ENCODE results near the gene TRIM31. TPM values are rescaled to one million over a fixed set of nuclear protein-coding genes. Genes with fewer than 3 reads are reported as not detected.

The TRIM31 gene
- polyA plus RNA-seq, 1 donor (not counting 4 experiments of a cell fraction or from before 2014, with no cell fraction given): not detected

DNA sequence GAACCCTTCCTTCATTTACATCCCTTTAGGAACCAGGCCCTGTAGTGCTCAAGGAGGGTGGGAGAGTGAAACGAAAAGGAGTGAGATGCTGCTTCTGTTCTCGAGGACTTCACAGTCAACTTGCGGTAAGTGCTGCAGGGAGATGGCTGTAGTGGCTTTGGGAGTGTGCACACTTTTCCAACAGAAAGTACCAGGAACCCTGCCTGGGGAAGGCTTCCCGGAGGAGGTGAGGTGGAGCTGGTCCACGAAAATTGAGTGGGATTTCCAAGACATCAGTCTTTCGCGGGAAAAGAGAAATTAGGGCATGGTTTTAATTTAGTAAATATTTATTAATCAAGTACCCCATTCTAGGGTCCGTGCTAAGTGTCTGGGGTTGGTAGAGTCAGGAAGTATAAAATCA lies 12.7 kb downstream of the TRIM31 start:
- Histone ChIP-seq H3K4me3 (ENCODE audit: control insufficient read depth in 2 of 3, extremely low read depth in 1 of 3, insufficient read depth in 2 of 3, low read depth in 1 of 3, low read length in 3 of 3) (peak overlapping the region in 2 of 3 experiments; percentile 50 to 80), H3K9me3 (ENCODE audit: control insufficient read depth, low read depth, low read length) (no peaks in the 10 kb centered on the region), H3K36me3 (ENCODE audit: control insufficient read depth in 2 of 2, extremely low read depth in 1 of 2, insufficient read depth in 2 of 2, low read length in 2 of 2) (no peaks in the 10 kb centered on the region), H3K9me1 (ENCODE audit: control insufficient read depth, extremely low read depth, insufficient read depth, low read length) (no peaks in the 10 kb centered on the region), H2AFZ (ENCODE audit: control insufficient read depth, low read length) (peak overlapping the region; percentile 76), H4K20me1 (ENCODE audit: control insufficient read depth, extremely low read depth, insufficient read depth, low read length) (no peaks in the 10 kb centered on the region), H3K9ac (ENCODE audit: control insufficient read depth, extremely low read depth, insufficient read depth, low read length) (peak overlapping the region; percentile 73), H3K4me1 (ENCODE audit: control insufficient read depth, extremely low read depth, insufficient read depth, low read length) (peaks cover 39% of the 10 kb centered on the region), H3K79me2 (ENCODE audit: control insufficient read depth, insufficient read depth, low read length) (no peaks in the 10 kb centered on the region), H3K27ac (ENCODE audit: control insufficient read depth, insufficient read depth, low read length) (no peak overlapping the region), H3K27me3 (ENCODE audit: control insufficient read depth, extremely low read depth, insufficient read depth, low read length) (no peaks in the 10 kb centered on the region), H3K4me2 (ENCODE audit: control insufficient read depth, extremely low read depth, insufficient read depth, low read depth, low read length) (peak overlapping the region; percentile 99)
- dilution Hi-C loops (cut with MboI; ENCODE audit: extremely low pct_ligation_motif_present, low sequenced_read_pairs): no loop called here
- no peak for FAIRE-seq
- DNase-seq (ENCODE audit: low read depth, low spot score): no peak
- TF ChIP-seq EZH2 (IDR thresholded peaks at IDR 0.05; ENCODE audit: low read length): no peak
- TF ChIP-seq, protein P1, sequence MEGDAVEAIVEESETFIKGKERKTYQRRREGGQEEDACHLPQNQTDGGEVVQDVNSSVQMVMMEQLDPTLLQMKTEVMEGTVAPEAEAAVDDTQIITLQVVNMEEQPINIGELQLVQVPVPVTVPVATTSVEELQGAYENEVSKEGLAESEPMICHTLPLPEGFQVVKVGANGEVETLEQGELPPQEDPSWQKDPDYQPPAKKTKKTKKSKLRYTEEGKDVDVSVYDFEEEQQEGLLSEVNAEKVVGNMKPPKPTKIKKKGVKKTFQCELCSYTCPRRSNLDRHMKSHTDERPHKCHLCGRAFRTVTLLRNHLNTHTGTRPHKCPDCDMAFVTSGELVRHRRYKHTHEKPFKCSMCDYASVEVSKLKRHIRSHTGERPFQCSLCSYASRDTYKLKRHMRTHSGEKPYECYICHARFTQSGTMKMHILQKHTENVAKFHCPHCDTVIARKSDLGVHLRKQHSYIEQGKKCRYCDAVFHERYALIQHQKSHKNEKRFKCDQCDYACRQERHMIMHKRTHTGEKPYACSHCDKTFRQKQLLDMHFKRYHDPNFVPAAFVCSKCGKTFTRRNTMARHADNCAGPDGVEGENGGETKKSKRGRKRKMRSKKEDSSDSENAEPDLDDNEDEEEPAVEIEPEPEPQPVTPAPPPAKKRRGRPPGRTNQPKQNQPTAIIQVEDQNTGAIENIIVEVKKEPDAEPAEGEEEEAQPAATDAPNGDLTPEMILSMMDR (optimal IDR thresholded peaks at IDR 0.05 in 1 of 3, IDR thresholded peaks at IDR 0.05 in 1 of 3, conservative IDR thresholded peaks at IDR 0.05 in 1 of 3; ENCODE audit: extremely low read depth in 1 of 3, insufficient read depth in 2 of 3, low read length in 3 of 3): no peak

- no peak overlapping the region for H3K27ac ChIP-seq (ENCODE audit: control insufficient read depth, insufficient read depth, low read length)
- H3K9ac ChIP-seq (ENCODE audit: control insufficient read depth, extremely low read depth, insufficient read depth, low read length): no peak overlapping the region
- no peaks in the 10 kb centered on the region for H3K79me2 ChIP-seq (ENCODE audit: control insufficient read depth, insufficient read depth, low read length)
- no peak for TF ChIP-seq EZH2 (IDR thresholded peaks at IDR 0.05; ENCODE audit: low read length)
- TF ChIP-seq, protein P1 (optimal IDR thresholded peaks at IDR 0.05 in 1 of 3, IDR thresholded peaks at IDR 0.05 in 1 of 3, conservative IDR thresholded peaks at IDR 0.05 in 1 of 3; ENCODE audit: extremely low read depth in 1 of 3, insufficient read depth in 2 of 3, low read length in 3 of 3): no peak
- H2AFZ ChIP-seq (ENCODE audit: control insufficient read depth, low read length): no peak overlapping the region
- H3K9me3 ChIP-seq (ENCODE audit: control insufficient read depth, low read depth, low read length): no peaks in the 10 kb centered on the region
- peaks cover 36% of the 10 kb centered on the region for H3K4me1 ChIP-seq (ENCODE audit: control insufficient read depth, extremely low read depth, insufficient read depth, low read length)
- H3K4me2 ChIP-seq (ENCODE audit: control insufficient read depth, extremely low read depth, insufficient read depth, low read depth, low read length): no peak overlapping the region
- DNase-seq (ENCODE audit: low read depth, low spot score) (no peak), FAIRE-seq (no peak)
- no peak overlapping the region for H3K4me3 ChIP-seq (ENCODE audit: control insufficient read depth in 2 of 3, extremely low read depth in 1 of 3, insufficient read depth in 2 of 3, low read depth in 1 of 3, low read length in 3 of 3)
- dilution Hi-C loops (cut with MboI; ENCODE audit: extremely low pct_ligation_motif_present, low sequenced_read_pairs): no loop called here
- H3K27me3 ChIP-seq (ENCODE audit: control insufficient read depth, extremely low read depth, insufficient read depth, low read length): no peaks in the 10 kb centered on the region
- no peaks in the 10 kb centered on the region for H4K20me1 ChIP-seq (ENCODE audit: control insufficient read depth, extremely low read depth, insufficient read depth, low read length)
- no peaks in the 10 kb centered on the region for H3K9me1 ChIP-seq (ENCODE audit: control insufficient read depth, extremely low read depth, insufficient read depth, low read length)
- H3K36me3 ChIP-seq (ENCODE audit: control insufficient read depth in 2 of 2, extremely low read depth in 1 of 2, insufficient read depth in 2 of 2, low read length in 2 of 2): no peaks in the 10 kb centered on the region
Observed at GRCh38 chr6:30097902-30098768, 14.8 kb downstream of the TRIM31 start.

Data from keratinocyte (primary cell).